OCI-LY3 (cell line): ENCODE results near the gene HOXD12.

Source experiments
- H2AFZ ChIP-seq: fragments of 200-600, 300-600 bp; shearing (Covaris generic); 2 replicates; pipeline ENCODE4 v1.6.0; 2014; ENCODE audit warnings: antibody characterized with exemption, low read depth, low read length
- H3K27ac ChIP-seq: fragments of 200-600, 300-600 bp; sonication (generic); 2 replicates; pipeline ENCODE4 v1.5.1; 2014; ENCODE audit warnings: mild to moderate bottlenecking, low read length, moderate library complexity, mixed read lengths
- H3K27me3 ChIP-seq: fragments of 200-600, 300-600 bp; sonication (generic); 2 replicates; pipeline ENCODE4 v1.6.1; 2014; ENCODE audit warnings: low read depth, low read length, mixed read lengths
- H3K36me3 ChIP-seq: fragments of 200-600, 300-600 bp; sonication (generic); replicated peaks from 2 replicates; pipeline ENCODE3; 2014; ENCODE audit warnings: low read depth, low read length, mixed read lengths
- H3K4me1 ChIP-seq: fragments of 300-600, 200-600 bp; sonication (generic); 2 replicates; pipeline ENCODE4 v1.6.1; 2014; ENCODE audit warnings: low read length, mixed read lengths
- H3K4me2 ChIP-seq: fragments of 200-600, 300-600 bp; sonication (generic); 2 replicates; pipeline ENCODE4 v1.6.1; 2014; ENCODE audit warnings: low read length, mixed read lengths
- H3K4me3 ChIP-seq: fragments of 300-600, 200-600 bp; sonication (generic); 2 replicates; pipeline ENCODE4 v1.5.1; 2014; ENCODE audit warnings: antibody characterized with exemption, mild to moderate bottlenecking, low read length, moderate library complexity
- H3K79me2 ChIP-seq: fragments of 300-600, 200-600 bp; shearing (Covaris generic); 2 replicates; pipeline ENCODE4 v1.6.1; 2014; ENCODE audit warnings: mild to moderate bottlenecking, low read length, mixed read lengths
- H3K9ac ChIP-seq: fragments of 300-600, 200-600 bp; shearing (Covaris generic); 2 replicates; pipeline ENCODE4 v1.6.0; 2014; ENCODE audit warnings: mild to moderate bottlenecking, low read length, moderate library complexity
- H3K9me3 ChIP-seq: fragments of 200-600, 300-600 bp; shearing (Covaris generic); 2 replicates; pipeline ENCODE4 v1.6.1; 2014; ENCODE audit warnings: low read length, mixed read lengths; ENCODE audit not compliant: insufficient read depth
- H4K20me1 ChIP-seq: fragments of 200-600, 300-600 bp; sonication (generic); 2 replicates; pipeline ENCODE4 v1.6.1; 2016; ENCODE audit warnings: low read length, mixed read lengths; ENCODE audit not compliant: insufficient read depth
- CTCF ChIP-seq: fragments of 200-600, 300-600 bp; sonication (generic); IDR thresholded peaks from 2 replicates; pipeline ENCODE4 v1.5.1; 2014; ENCODE audit warnings: antibody characterized with exemption, low read length, low read depth
- EZH2phosphoT487 ChIP-seq: fragments of 200-600 bp; shearing (Covaris generic); IDR thresholded peaks from 2 replicates; pipeline ENCODE4 v1.6.1; 2018; ENCODE audit warnings: antibody characterized with exemption, mixed run types, low read depth

The HOXD12 gene

GRCh38 chr2:176129813-176130146, 30.2 kb downstream of the HOXD12 start:
- no peaks in the 10 kb centered on the region for H3K36me3 ChIP-seq
- no peak overlapping the region for H3K27ac ChIP-seq
- H3K4me1 ChIP-seq = no peaks in the 10 kb centered on the region
- H3K27me3 ChIP-seq = no peaks in the 10 kb centered on the region
- no peak for TF ChIP-seq EZH2phosphoT487
- TF ChIP-seq CTCF = no peak
- no peak overlapping the region for H3K9ac ChIP-seq
- H3K79me2 ChIP-seq = no peaks in the 10 kb centered on the region
- H3K4me2 ChIP-seq = no peak overlapping the region
- H3K9me3 ChIP-seq = no peaks in the 10 kb centered on the region
- no peaks in the 10 kb centered on the region for H4K20me1 ChIP-seq
- H3K4me3 ChIP-seq = no peak overlapping the region
- H2AFZ ChIP-seq = no peak overlapping the region

- Histone ChIP-seq H3K4me1 (no peaks in the 10 kb centered on the region), H3K27ac (no peak overlapping the region), H3K4me2 (no peak overlapping the region), H3K79me2 (no peaks in the 10 kb centered on the region), H3K9me3 (no peaks in the 10 kb centered on the region), H4K20me1 (no peaks in the 10 kb centered on the region), H3K27me3 (no peaks in the 10 kb centered on the region), H3K36me3 (no peaks in the 10 kb centered on the region), H3K4me3 (no peak overlapping the region), H3K9ac (no peak overlapping the region), H2AFZ (no peak overlapping the region)
- no peak for TF ChIP-seq CTCF
- TF ChIP-seq EZH2phosphoT487 = no peak
Observed at GRCh38 chr2:176130147-176130956, 30.8 kb downstream of the HOXD12 start.

GRCh38 chr2:176130957-176131847, 31.6 kb downstream of the HOXD12 start:
- H2AFZ ChIP-seq = no peak overlapping the region
- H3K9ac ChIP-seq = no peak overlapping the region
- no peaks in the 10 kb centered on the region for H3K9me3 ChIP-seq
- H4K20me1 ChIP-seq = no peaks in the 10 kb centered on the region
- H3K36me3 ChIP-seq = no peaks in the 10 kb centered on the region
- no peak overlapping the region for H3K4me3 ChIP-seq
- H3K79me2 ChIP-seq = no peaks in the 10 kb centered on the region
- no peaks in the 10 kb centered on the region for H3K4me1 ChIP-seq
- TF ChIP-seq CTCF (no peak), EZH2phosphoT487 (no peak)
- H3K4me2 ChIP-seq = no peak overlapping the region
- no peak overlapping the region for H3K27ac ChIP-seq
- H3K27me3 ChIP-seq = no peaks in the 10 kb centered on the region

- no peaks in the 10 kb centered on the region for H3K79me2 ChIP-seq
- H3K27me3 ChIP-seq = no peaks in the 10 kb centered on the region
- no peak overlapping the region for H3K9ac ChIP-seq
- H2AFZ ChIP-seq = no peak overlapping the region
- H3K9me3 ChIP-seq = no peaks in the 10 kb centered on the region
- no peaks in the 10 kb centered on the region for H3K36me3 ChIP-seq
- TF ChIP-seq EZH2phosphoT487 = no peak
- no peaks in the 10 kb centered on the region for H4K20me1 ChIP-seq
- H3K4me3 ChIP-seq = no peak overlapping the region
- H3K4me2 ChIP-seq = no peak overlapping the region
- H3K4me1 ChIP-seq = no peaks in the 10 kb centered on the region
- H3K27ac ChIP-seq = no peak overlapping the region
Observed at GRCh38 chr2:176131848-176132158, 32.2 kb downstream of the HOXD12 start.
